Measurements from ENCODE around the gene FNDC7.

DNA sequence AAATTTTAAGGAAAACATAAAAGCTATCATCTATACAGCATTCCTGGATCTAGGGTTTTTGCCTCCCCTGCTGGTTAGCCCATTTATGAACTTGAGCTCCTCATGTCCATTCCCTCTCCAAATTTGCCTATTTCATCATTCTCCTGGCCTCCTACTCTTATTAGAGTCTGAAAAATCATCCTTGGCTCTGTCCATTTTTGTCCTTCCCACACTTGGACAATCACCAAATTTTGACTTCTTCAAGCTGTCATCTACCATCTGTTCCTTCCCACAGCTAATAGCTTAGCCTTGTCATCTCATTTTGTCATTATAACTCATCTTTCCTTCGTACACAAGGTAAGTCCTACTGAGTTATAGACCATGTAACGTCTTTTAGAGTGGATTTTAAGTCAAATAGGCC, 49.6 kb upstream of the FNDC7 start:
- no peak for TF ChIP-seq POLR2A (IDR thresholded peaks at IDR 0.05)
- TF ChIP-seq, protein P1, sequence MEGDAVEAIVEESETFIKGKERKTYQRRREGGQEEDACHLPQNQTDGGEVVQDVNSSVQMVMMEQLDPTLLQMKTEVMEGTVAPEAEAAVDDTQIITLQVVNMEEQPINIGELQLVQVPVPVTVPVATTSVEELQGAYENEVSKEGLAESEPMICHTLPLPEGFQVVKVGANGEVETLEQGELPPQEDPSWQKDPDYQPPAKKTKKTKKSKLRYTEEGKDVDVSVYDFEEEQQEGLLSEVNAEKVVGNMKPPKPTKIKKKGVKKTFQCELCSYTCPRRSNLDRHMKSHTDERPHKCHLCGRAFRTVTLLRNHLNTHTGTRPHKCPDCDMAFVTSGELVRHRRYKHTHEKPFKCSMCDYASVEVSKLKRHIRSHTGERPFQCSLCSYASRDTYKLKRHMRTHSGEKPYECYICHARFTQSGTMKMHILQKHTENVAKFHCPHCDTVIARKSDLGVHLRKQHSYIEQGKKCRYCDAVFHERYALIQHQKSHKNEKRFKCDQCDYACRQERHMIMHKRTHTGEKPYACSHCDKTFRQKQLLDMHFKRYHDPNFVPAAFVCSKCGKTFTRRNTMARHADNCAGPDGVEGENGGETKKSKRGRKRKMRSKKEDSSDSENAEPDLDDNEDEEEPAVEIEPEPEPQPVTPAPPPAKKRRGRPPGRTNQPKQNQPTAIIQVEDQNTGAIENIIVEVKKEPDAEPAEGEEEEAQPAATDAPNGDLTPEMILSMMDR (IDR thresholded peaks at IDR 0.05 in 4 of 5, conservative IDR thresholded peaks at IDR 0.05 in 1 of 5) = no peak
